ENCODE data around the gene GANAB. TPM values are rescaled to one million over a fixed set of nuclear protein-coding genes. Genes with fewer than 3 reads are reported as not detected.

Gene GANAB
- total and polyA plus RNA-seq, 4 donors: 45.2 to 209 (median 148) TPM

DNA sequence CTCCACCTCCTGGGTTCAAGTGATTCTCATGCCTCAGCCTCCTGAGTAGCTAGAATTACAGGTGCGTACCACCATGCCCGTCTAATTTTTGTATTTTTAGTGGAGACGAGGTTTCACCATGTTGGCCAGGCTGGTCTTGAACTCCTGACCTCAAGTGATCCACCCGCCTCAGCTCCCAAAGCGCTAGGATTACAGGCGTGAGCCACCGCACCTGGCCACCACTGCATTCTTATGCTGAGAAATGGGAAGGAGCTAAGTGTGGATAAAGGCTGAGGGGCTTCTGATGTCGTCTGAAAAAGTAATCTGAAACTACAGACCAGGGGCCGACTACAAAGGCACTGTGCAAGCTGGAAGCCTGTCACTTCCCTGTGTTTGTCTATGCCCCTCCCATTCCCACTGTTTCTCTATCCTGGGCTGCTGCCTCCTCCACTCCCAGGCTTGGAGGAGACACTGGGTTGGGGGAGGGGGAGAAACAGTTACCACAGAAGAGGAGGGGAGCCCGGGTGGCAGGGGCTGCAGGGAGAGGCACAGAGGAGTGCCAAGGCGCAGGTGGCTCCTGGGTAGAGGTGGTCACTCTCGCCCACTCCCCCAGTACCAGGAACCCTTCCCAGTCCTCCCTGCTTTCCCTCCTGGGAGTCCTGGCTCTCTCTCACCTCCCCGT, 41.8 kb downstream of the GANAB start:
- DNase-seq (ENCODE audit: low spot score): no peak
- H3K4me3 ChIP-seq (ENCODE audit: low read depth in 1 of 3, low read length in 3 of 3): no peak overlapping the region
- WGBS: 83% methylated on average over 13 of the region's 13 CpGs
- no peak for TF ChIP-seq YY1 (IDR thresholded peaks at IDR 0.05)
- TF ChIP-seq, protein P1, sequence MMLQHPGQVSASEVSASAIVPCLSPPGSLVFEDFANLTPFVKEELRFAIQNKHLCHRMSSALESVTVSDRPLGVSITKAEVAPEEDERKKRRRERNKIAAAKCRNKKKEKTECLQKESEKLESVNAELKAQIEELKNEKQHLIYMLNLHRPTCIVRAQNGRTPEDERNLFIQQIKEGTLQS (IDR thresholded peaks at IDR 0.05): no peak
- no peak for TF ChIP-seq SP1 (IDR thresholded peaks at IDR 0.05)
- TF ChIP-seq GABPA (IDR thresholded peaks at IDR 0.05 in 1 of 2, conservative IDR thresholded peaks at IDR 0.05 in 1 of 2): no peak
- TF ChIP-seq, protein P2, sequence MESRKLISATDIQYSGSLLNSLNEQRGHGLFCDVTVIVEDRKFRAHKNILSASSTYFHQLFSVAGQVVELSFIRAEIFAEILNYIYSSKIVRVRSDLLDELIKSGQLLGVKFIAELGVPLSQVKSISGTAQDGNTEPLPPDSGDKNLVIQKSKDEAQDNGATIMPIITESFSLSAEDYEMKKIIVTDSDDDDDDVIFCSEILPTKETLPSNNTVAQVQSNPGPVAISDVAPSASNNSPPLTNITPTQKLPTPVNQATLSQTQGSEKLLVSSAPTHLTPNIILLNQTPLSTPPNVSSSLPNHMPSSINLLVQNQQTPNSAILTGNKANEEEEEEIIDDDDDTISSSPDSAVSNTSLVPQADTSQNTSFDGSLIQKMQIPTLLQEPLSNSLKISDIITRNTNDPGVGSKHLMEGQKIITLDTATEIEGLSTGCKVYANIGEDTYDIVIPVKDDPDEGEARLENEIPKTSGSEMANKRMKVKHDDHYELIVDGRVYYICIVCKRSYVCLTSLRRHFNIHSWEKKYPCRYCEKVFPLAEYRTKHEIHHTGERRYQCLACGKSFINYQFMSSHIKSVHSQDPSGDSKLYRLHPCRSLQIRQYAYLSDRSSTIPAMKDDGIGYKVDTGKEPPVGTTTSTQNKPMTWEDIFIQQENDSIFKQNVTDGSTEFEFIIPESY (IDR thresholded peaks at IDR 0.05): no peak
- TF ChIP-seq JUND (IDR thresholded peaks at IDR 0.05): no peak
- no peak for TF ChIP-seq HNF4G (IDR thresholded peaks at IDR 0.05)
- TF ChIP-seq, protein P3, sequence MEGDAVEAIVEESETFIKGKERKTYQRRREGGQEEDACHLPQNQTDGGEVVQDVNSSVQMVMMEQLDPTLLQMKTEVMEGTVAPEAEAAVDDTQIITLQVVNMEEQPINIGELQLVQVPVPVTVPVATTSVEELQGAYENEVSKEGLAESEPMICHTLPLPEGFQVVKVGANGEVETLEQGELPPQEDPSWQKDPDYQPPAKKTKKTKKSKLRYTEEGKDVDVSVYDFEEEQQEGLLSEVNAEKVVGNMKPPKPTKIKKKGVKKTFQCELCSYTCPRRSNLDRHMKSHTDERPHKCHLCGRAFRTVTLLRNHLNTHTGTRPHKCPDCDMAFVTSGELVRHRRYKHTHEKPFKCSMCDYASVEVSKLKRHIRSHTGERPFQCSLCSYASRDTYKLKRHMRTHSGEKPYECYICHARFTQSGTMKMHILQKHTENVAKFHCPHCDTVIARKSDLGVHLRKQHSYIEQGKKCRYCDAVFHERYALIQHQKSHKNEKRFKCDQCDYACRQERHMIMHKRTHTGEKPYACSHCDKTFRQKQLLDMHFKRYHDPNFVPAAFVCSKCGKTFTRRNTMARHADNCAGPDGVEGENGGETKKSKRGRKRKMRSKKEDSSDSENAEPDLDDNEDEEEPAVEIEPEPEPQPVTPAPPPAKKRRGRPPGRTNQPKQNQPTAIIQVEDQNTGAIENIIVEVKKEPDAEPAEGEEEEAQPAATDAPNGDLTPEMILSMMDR (IDR thresholded peaks at IDR 0.05; ENCODE audit: low read depth, low read length, missing input control): no peak
- TF ChIP-seq TAF1 (conservative IDR thresholded peaks at IDR 0.05): no peak
- no peak for TF ChIP-seq NR2F2 (IDR thresholded peaks at IDR 0.05)
- no peak for TF ChIP-seq EGR1 (IDR thresholded peaks at IDR 0.05; ENCODE audit: low read depth in 2 of 2)
- peaks cover 2 to 14% (median 3%) of the 10 kb centered on the region in 4 donors for H3K36me3 ChIP-seq (ENCODE audit: control insufficient read depth in 4 of 4, insufficient read depth in 3 of 4, low read depth in 1 of 4, low read length in 3 of 4)
- H3K27me3 ChIP-seq (ENCODE audit: control insufficient read depth in 4 of 4, insufficient read depth in 4 of 4, low read length in 3 of 4): no peaks in the 10 kb centered on the region
- peaks cover 12 to 50% (median 33%) of the 10 kb centered on the region in 4 donors for H3K4me1 ChIP-seq (ENCODE audit: control insufficient read depth in 4 of 4, insufficient read depth in 4 of 4, low read length in 3 of 4)
- H3K9me3 ChIP-seq (ENCODE audit: control insufficient read depth in 4 of 4, low read length in 3 of 4): no peaks in the 10 kb centered on the region
- H3K9ac ChIP-seq (ENCODE audit: low read depth in 1 of 2, low read length in 2 of 2): no peak overlapping the region
- no peak overlapping the region for H3K27ac ChIP-seq (ENCODE audit: low read depth in 1 of 2, low read length in 2 of 2)

DNA sequence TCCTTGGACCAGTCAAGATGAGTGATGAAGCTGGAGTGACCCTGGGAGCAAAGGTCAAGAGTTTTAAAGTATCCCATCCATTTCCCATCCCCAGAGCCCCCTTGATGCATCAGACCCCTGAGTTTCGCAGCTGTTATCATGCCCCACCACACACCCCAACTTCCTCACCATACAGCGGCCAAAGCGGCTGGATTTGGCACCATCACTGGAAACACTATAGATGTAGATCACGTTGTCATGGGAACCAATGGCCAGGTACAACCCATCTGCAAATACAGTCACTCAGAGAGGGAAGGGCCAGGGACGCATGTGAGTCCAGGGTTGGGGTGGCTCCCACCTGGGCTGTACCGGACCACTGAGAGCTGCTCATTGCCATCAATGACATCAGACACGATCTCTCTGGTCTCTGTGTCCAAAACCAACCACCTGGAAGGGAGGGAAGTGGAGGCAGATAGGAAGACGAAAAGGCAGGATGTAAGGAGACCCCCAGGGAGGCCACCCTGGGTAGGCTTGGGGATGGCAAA, 42.6 kb downstream of the GANAB start:
- Histone ChIP-seq H3K9ac (ENCODE audit: low read depth in 1 of 2, low read length in 2 of 2) (no peak overlapping the region), H3K27ac (ENCODE audit: low read depth in 1 of 2, low read length in 2 of 2) (no peak overlapping the region), H3K27me3 (ENCODE audit: control insufficient read depth in 4 of 4, insufficient read depth in 4 of 4, low read length in 3 of 4) (no peaks in the 10 kb centered on the region), H3K36me3 (ENCODE audit: control insufficient read depth in 4 of 4, insufficient read depth in 3 of 4, low read depth in 1 of 4, low read length in 3 of 4) (peaks cover 2 to 14% (median 3%) of the 10 kb centered on the region in 4 donors), H3K4me1 (ENCODE audit: control insufficient read depth in 4 of 4, insufficient read depth in 4 of 4, low read length in 3 of 4) (peaks cover 12 to 55% (median 34%) of the 10 kb centered on the region in 4 donors), H3K9me3 (ENCODE audit: control insufficient read depth in 4 of 4, low read length in 3 of 4) (no peaks in the 10 kb centered on the region), H3K4me3 (ENCODE audit: low read depth in 1 of 3, low read length in 3 of 3) (no peak overlapping the region)
- TF ChIP-seq, protein P4, sequence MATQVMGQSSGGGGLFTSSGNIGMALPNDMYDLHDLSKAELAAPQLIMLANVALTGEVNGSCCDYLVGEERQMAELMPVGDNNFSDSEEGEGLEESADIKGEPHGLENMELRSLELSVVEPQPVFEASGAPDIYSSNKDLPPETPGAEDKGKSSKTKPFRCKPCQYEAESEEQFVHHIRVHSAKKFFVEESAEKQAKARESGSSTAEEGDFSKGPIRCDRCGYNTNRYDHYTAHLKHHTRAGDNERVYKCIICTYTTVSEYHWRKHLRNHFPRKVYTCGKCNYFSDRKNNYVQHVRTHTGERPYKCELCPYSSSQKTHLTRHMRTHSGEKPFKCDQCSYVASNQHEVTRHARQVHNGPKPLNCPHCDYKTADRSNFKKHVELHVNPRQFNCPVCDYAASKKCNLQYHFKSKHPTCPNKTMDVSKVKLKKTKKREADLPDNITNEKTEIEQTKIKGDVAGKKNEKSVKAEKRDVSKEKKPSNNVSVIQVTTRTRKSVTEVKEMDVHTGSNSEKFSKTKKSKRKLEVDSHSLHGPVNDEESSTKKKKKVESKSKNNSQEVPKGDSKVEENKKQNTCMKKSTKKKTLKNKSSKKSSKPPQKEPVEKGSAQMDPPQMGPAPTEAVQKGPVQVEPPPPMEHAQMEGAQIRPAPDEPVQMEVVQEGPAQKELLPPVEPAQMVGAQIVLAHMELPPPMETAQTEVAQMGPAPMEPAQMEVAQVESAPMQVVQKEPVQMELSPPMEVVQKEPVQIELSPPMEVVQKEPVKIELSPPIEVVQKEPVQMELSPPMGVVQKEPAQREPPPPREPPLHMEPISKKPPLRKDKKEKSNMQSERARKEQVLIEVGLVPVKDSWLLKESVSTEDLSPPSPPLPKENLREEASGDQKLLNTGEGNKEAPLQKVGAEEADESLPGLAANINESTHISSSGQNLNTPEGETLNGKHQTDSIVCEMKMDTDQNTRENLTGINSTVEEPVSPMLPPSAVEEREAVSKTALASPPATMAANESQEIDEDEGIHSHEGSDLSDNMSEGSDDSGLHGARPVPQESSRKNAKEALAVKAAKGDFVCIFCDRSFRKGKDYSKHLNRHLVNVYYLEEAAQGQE (IDR thresholded peaks at IDR 0.05): no peak
- no peak for TF ChIP-seq SP1 (IDR thresholded peaks at IDR 0.05)
- TF ChIP-seq NR2F2 (IDR thresholded peaks at IDR 0.05): no peak
- no peak for TF ChIP-seq HNF4G (IDR thresholded peaks at IDR 0.05)
- TF ChIP-seq RAD21 (IDR thresholded peaks at IDR 0.05): no peak
- no peak for TF ChIP-seq FOXA1 (IDR thresholded peaks at IDR 0.05)
- no peak for TF ChIP-seq RXRA (IDR thresholded peaks at IDR 0.05)
- TF ChIP-seq FOXA2 (IDR thresholded peaks at IDR 0.05): no peak
- TF ChIP-seq TAF1 (conservative IDR thresholded peaks at IDR 0.05): no peak
- TF ChIP-seq, protein P3 (IDR thresholded peaks at IDR 0.05; ENCODE audit: low read depth, low read length, missing input control): no peak
- TF ChIP-seq HNF4A (conservative IDR thresholded peaks at IDR 0.05): no peak
- TF ChIP-seq, protein P2 (IDR thresholded peaks at IDR 0.05): no peak
- TF ChIP-seq, protein P1 (IDR thresholded peaks at IDR 0.05): no peak
- TF ChIP-seq GABPA (IDR thresholded peaks at IDR 0.05 in 1 of 2, conservative IDR thresholded peaks at IDR 0.05 in 1 of 2): no peak
- TF ChIP-seq EGR1 (IDR thresholded peaks at IDR 0.05; ENCODE audit: low read depth in 2 of 2): no peak
- DNase-seq (ENCODE audit: low spot score): no peak
- WGBS: 95% methylated on average over 8 of the region's 8 CpGs
